Progenitor cell of endocrine pancreas (in vitro differentiated cells): ENCODE results near the gene TTC4. TPM values are rescaled to one million over a fixed set of nuclear protein-coding genes. Genes with fewer than 3 reads are reported as not detected.

Experiments
- DNase-seq: peaks from one replicate; pipeline ENCODE4 v3.0.0; 2021; ENCODE audit warnings: low spot score; ENCODE audit not compliant: unreplicated experiment
- H3K27ac Mint-ChIP-seq: 2 replicates; pipeline ENCODE4 v1.8.0; 2021; ENCODE audit warnings: mild to moderate bottlenecking, moderate library complexity, mixed read lengths
- H3K27me3 Mint-ChIP-seq: 2 replicates; pipeline ENCODE4 v1.8.0; 2021; ENCODE audit warnings: mixed read lengths
- H3K36me3 Mint-ChIP-seq: 2 replicates; pipeline ENCODE4 v1.8.0; 2022; ENCODE audit warnings: mixed read lengths; ENCODE audit not compliant: insufficient read depth
- H3K4me1 Mint-ChIP-seq: 2 replicates; pipeline ENCODE4 v1.8.0; 2021; ENCODE audit warnings: low read depth, mixed read lengths
- H3K4me3 Mint-ChIP-seq: 2 replicates; pipeline ENCODE4 v1.8.0; 2021; ENCODE audit warnings: low read depth, mild to moderate bottlenecking, moderate library complexity, mixed read lengths
- H3K9me3 Mint-ChIP-seq: 2 replicates; pipeline ENCODE4 v1.8.0; 2021; ENCODE audit warnings: low read depth, mixed read lengths
- CTCF ChIP-seq: fragments of 200-600 bp; sonication (generic); IDR thresholded peaks from one replicate; pipeline ENCODE4 v1.5.0; 2021; ENCODE audit warnings: antibody characterized with exemption, mild to moderate bottlenecking; ENCODE audit not compliant: unreplicated experiment
- total RNA-seq: library from RNA; stranded (reverse); gene quantifications from 2 replicates; pipeline ENCODE4 v1.2.1, GENCODE V29; 2021

TTC4 gene
- total RNA-seq, 1 donor from 2014 or later: 24.0 TPM

GRCh38 chr1:54781023-54781723 is 65.5 kb downstream of the TTC4 start:
- H3K9me3 Mint-ChIP-seq: no peaks in the 10 kb centered on the region
- H3K4me3 Mint-ChIP-seq: no peak overlapping the region
- TF ChIP-seq CTCF: no peak
- no peaks in the 10 kb centered on the region for H3K36me3 Mint-ChIP-seq
- no peaks in the 10 kb centered on the region for H3K4me1 Mint-ChIP-seq
- peak; percentile 23 for DNase-seq
- H3K27ac Mint-ChIP-seq: no peak overlapping the region
- H3K27me3 Mint-ChIP-seq: peaks cover 48% of the 10 kb centered on the region

- Mint-ChIP-seq H3K27me3 (peaks cover 51% of the 10 kb centered on the region), H3K4me3 (no peak overlapping the region), H3K9me3 (no peaks in the 10 kb centered on the region)
Measured at GRCh38 chr1:54782156-54782555, 66.5 kb downstream of the TTC4 start.

GRCh38 chr1:54782588-54782987 is 66.9 kb downstream of the TTC4 start:
- Mint-ChIP-seq H3K4me1 (no peaks in the 10 kb centered on the region), H3K27ac (no peak overlapping the region), H3K36me3 (no peaks in the 10 kb centered on the region), H3K27me3 (peaks cover 53% of the 10 kb centered on the region), H3K9me3 (no peaks in the 10 kb centered on the region), H3K4me3 (no peak overlapping the region)
- no peak for DNase-seq
- no peak for TF ChIP-seq CTCF

More at GRCh38 chr1:54782156-54782555, 66.5 kb downstream of the TTC4 start:
- Mint-ChIP-seq H3K36me3 (no peaks in the 10 kb centered on the region), H3K4me1 (no peaks in the 10 kb centered on the region), H3K27ac (no peak overlapping the region)
- no peak for TF ChIP-seq CTCF
- no peak for DNase-seq

GRCh38 chr1:54784066-54784465 is 68.4 kb downstream of the TTC4 start:
- no peaks in the 10 kb centered on the region for H3K9me3 Mint-ChIP-seq
- no peak overlapping the region for H3K27ac Mint-ChIP-seq
- peaks cover 40% of the 10 kb centered on the region for H3K27me3 Mint-ChIP-seq
- TF ChIP-seq CTCF: no peak
- H3K36me3 Mint-ChIP-seq: no peaks in the 10 kb centered on the region
- H3K4me1 Mint-ChIP-seq: no peaks in the 10 kb centered on the region
- H3K4me3 Mint-ChIP-seq: no peak overlapping the region
- no peak for DNase-seq

GRCh38 chr1:54786778-54787177 is 71.1 kb downstream of the TTC4 start:
- no peaks in the 10 kb centered on the region for H3K36me3 Mint-ChIP-seq
- no peak for TF ChIP-seq CTCF
- H3K9me3 Mint-ChIP-seq: no peaks in the 10 kb centered on the region
- no peak overlapping the region for H3K27ac Mint-ChIP-seq
- H3K27me3 Mint-ChIP-seq: peaks cover 29% of the 10 kb centered on the region
- DNase-seq: no peak
- H3K4me1 Mint-ChIP-seq: no peaks in the 10 kb centered on the region
- no peak overlapping the region for H3K4me3 Mint-ChIP-seq
